Kidney (tissue), 14 donors: ENCODE results near the gene GMDS. TPM values are rescaled to one million over a fixed set of nuclear protein-coding genes. Genes with fewer than 3 reads are reported as not detected.
A peak's percentile ranks its signal among the peaks of the same experiment; 100 is the strongest.

ENCODE experiments used
- DNase-seq, 5 donors: peaks; one replicate each; pipeline ENCODE4 v3.0.0-alpha.2; 2013 to 2020
- FAIRE-seq: peaks from 2 replicates; lab custom pipeline; 2012; peaks lifted over from hg19 to GRCh38; lab: Jason Lieb, UNC
- H3K27ac ChIP-seq, 2 donors: one replicate each; pipeline ENCODE4 v1.7.0; 2013; ENCODE audit warnings: low read depth in 2 of 2, low read length in 2 of 2, inconsistent platforms in 1 of 2
- H3K27me3 ChIP-seq: one replicate; pipeline ENCODE4 v1.7.1; 2013; ENCODE audit warnings: low read length, inconsistent platforms; ENCODE audit not compliant: control insufficient read depth, insufficient read depth
- H3K36me3 ChIP-seq, 3 donors: one replicate each; pipeline versions ENCODE4 v1.7.0 to v1.7.1; 2013; ENCODE audit warnings: low read length in 3 of 3, control low read depth in 1 of 3, inconsistent platforms in 1 of 3; ENCODE audit not compliant: insufficient read depth in 3 of 3, control insufficient read depth in 2 of 3
- H3K4me1 ChIP-seq, 3 donors: one replicate each; pipeline versions ENCODE4 v1.7.0 to v1.7.1; 2013; ENCODE audit warnings: low read length in 3 of 3, inconsistent platforms in 1 of 3, low read depth in 1 of 3; ENCODE audit not compliant: control insufficient read depth in 2 of 3, insufficient read depth in 2 of 3
- H3K4me3 ChIP-seq, 3 donors: one replicate each; pipeline versions ENCODE4 v1.7.0 to v1.8.1; 2013; ENCODE audit warnings: low read length in 3 of 3, control low read depth in 1 of 3, inconsistent platforms in 1 of 3
- H3K9ac ChIP-seq, 3 donors: one replicate each; pipeline versions ENCODE4 v1.7.0 to v1.7.1; 2013; ENCODE audit warnings: low read length in 3 of 3, control low read depth in 1 of 3, inconsistent platforms in 1 of 3
- H3K9me3 ChIP-seq, 3 donors: one replicate each; pipeline versions ENCODE4 v1.7.0 to v1.7.1; 2013; ENCODE audit warnings: low read length in 3 of 3, control low read depth in 1 of 3, inconsistent platforms in 1 of 3; ENCODE audit not compliant: control insufficient read depth in 2 of 3, insufficient read depth in 1 of 3
- CTCF ChIP-seq: IDR thresholded peaks from 3 replicates; pipeline ENCODE4 v1.5.1; 2012; ENCODE audit warnings: mild to moderate bottlenecking, moderate library complexity, borderline replicate concordance; ENCODE audit not compliant: insufficient read depth; ENCODE audit errors: extremely low read depth
- intact Hi-C: fragments of 100-400 bp; cut with DNase I; formaldehyde crosslinking; loops from one replicate; pipeline ENCODE4 v1.11.1; 2022
- polyA plus RNA-seq: library from polyadenylated mRNA; stranded (reverse); fragments of 350-450 nt; fragmentation: Illumina TruSeq; extraction: RNeasy Lipid Tissue Mini Kit (QIAGEN cat#74804); gene quantifications from one replicate; pipeline ENCODE4 v1.2.3, GENCODE V29; 2014; ENCODE audit warnings: low read depth, low replicate concordance; ENCODE audit not compliant: insufficient read depth
- total RNA-seq: library from RNA; stranded (reverse); fragmentation: NEBNext Ultra II Directional; extraction: Animal tissue kit (Norgen Biotek cat#: 25700); gene quantifications from one replicate; pipeline ENCODE4 v1.2.1, GENCODE V29; 2021
- donor health status: control.
- donor health status: control.
- donor health status: control.
- donor health status: control.
- donor health status: control.
- donor health status: DM: yes; HTN: yes; CAD: no.
- donor health status: Normal renal cell carcinoma (clear cell type).

The GMDS gene
- total and polyA plus RNA-seq, 2 donors from 2014 or later, result 49.6 to 63.7 TPM

- Histone ChIP-seq H3K9me3 (peaks cover 0 to 6% (median 0%) of the 10 kb centered on the region in 3 donors), H3K4me3 (no peak overlapping the region), H3K4me1 (peaks cover 0 to 3% (median 0%) of the 10 kb centered on the region in 3 donors), H3K9ac (no peak overlapping the region), H3K27ac (no peak overlapping the region), H3K27me3 (no peaks in the 10 kb centered on the region), H3K36me3 (no peaks in the 10 kb centered on the region)
- FAIRE-seq (no peak), DNase-seq (no peak)
- TF ChIP-seq CTCF, result no peak
- intact Hi-C loops, result no loop called here
These were observed 519.0 kb downstream of the GMDS start for GRCh38 chr6:1726341-1726768.

DNA sequence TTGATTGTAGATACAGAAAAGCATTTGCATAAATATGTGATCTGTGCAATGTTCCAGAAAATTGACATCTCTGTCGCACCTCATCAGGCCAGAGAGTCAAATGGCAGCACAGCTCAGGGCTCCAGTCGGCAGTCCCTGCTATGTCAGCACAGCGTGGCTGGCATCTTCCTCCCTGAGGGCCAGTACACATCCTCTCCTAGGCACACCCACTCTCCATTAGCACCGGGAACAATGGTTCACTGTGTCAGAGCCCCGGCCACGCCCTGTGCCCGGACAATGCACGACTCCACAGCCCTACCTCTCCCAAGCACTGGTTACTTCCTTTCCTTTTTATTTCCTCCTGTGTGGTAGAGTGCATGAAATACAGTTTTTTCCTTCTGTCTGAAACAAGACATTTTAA is 520.8 kb downstream of the GMDS start:
- Histone ChIP-seq H3K4me1 (peaks cover 0 to 3% (median 0%) of the 10 kb centered on the region in 3 donors), H3K9me3 (no peaks in the 10 kb centered on the region), H3K4me3 (no peak overlapping the region), H3K9ac (no peak overlapping the region), H3K27ac (no peak overlapping the region), H3K36me3 (no peaks in the 10 kb centered on the region), H3K27me3 (no peaks in the 10 kb centered on the region)
- no peak for FAIRE-seq
- intact Hi-C loops, result no loop called here
- TF ChIP-seq CTCF, result no peak
- DNase-seq, result peak in 2 of 5 donors; percentile 29 to 90

DNA sequence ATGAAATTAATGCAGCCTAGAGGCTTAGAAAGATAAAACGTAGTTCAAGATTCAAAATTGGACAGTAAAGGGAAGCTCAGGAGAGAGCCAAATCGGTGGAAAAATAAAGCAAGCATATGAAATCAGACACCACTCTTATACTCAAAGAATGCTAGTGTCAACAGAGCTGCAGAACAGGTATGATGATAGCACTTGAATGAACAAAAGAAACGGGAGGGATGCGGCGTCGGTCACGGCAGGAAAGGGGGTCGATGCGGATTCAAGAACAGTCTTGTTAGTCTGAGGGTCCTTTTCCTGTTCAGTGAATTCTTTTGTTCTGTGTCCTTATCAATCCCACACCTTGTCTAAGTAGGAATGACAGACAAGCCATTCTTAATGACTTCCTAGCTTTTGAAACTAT is 521.3 kb downstream of the GMDS start:
- H3K36me3 ChIP-seq, result no peaks in the 10 kb centered on the region
- FAIRE-seq (no peak), DNase-seq (no peak)
- intact Hi-C loops, result no loop called here
- no peak overlapping the region for H3K4me3 ChIP-seq
- peaks cover 0 to 3% (median 0%) of the 10 kb centered on the region in 3 donors for H3K4me1 ChIP-seq
- H3K27ac ChIP-seq, result no peak overlapping the region
- H3K9me3 ChIP-seq, result no peaks in the 10 kb centered on the region
- no peak for TF ChIP-seq CTCF
- H3K27me3 ChIP-seq, result no peaks in the 10 kb centered on the region
- H3K9ac ChIP-seq, result no peak overlapping the region

- no peak for TF ChIP-seq CTCF
- Histone ChIP-seq H3K9me3 (no peaks in the 10 kb centered on the region), H3K4me1 (peaks cover 0 to 4% (median 3%) of the 10 kb centered on the region in 3 donors), H3K27me3 (no peaks in the 10 kb centered on the region), H3K27ac (no peak overlapping the region), H3K4me3 (no peak overlapping the region), H3K36me3 (no peaks in the 10 kb centered on the region), H3K9ac (no peak overlapping the region)
- DNase-seq, result no peak
- intact Hi-C loops, result no loop called here
- no peak for FAIRE-seq
These were observed 522.6 kb downstream of the GMDS start for GRCh38 chr6:1722801-1723200.
